HL-60 (cell line): ENCODE results near the gene TBC1D9.

Source experiments
- DNase-seq, 2 experiments: peaks; one replicate each; pipeline ENCODE4 v3.0.0-alpha.2; 2010 to 2020; ENCODE audit warnings: low read depth in 1 of 2, low spot score in 1 of 2
- H3K27ac ChIP-seq: fragments of 250-450 bp; sonication (Bioruptor Pico); replicated peaks from 2 replicates; pipeline ENCODE4 v1.5.1; 2020; ENCODE audit warnings: mild to moderate bottlenecking, moderate library complexity
- H3K27me3 ChIP-seq: fragments of 250-450 bp; sonication (Bioruptor Pico); 2 replicates; pipeline ENCODE4 v1.5.1; 2021; ENCODE audit warnings: mild to moderate bottlenecking, moderate library complexity; ENCODE audit not compliant: insufficient read depth, poor library complexity, severe bottlenecking
- H3K4me3 ChIP-seq: replicated peaks from 2 replicates; pipeline ENCODE4 v1.5.1; 2011; ENCODE audit warnings: mild to moderate bottlenecking, control low read depth, low read length; ENCODE audit not compliant: insufficient read depth
- CTCF ChIP-seq: IDR thresholded peaks from one replicate; pipeline ENCODE4 v1.5.1; 2011; ENCODE audit warnings: low read length, control low read depth, inconsistent platforms; ENCODE audit not compliant: insufficient read depth
- GABPA ChIP-seq: IDR thresholded peaks from 2 replicates; pipeline ENCODE4 v1.6.1; 2012; ENCODE audit warnings: low read depth
- POLR2AphosphoS5 ChIP-seq: IDR thresholded peaks from 2 replicates; pipeline ENCODE4 v1.6.1; 2012; ENCODE audit warnings: low read depth
- REST ChIP-seq: IDR thresholded peaks from 2 replicates; pipeline ENCODE4 v1.6.1; 2012; ENCODE audit warnings: low read depth; ENCODE audit not compliant: insufficient replicate concordance
- SPI1 ChIP-seq: IDR thresholded peaks from 2 replicates; pipeline ENCODE4 v1.6.1; 2012; ENCODE audit warnings: low read depth, mild to moderate bottlenecking, borderline replicate concordance

Gene TBC1D9

GRCh38 chr4:140717313-140717712, 38.9 kb downstream of the TBC1D9 start:
- no peak overlapping the region for H3K4me3 ChIP-seq
- H3K27ac ChIP-seq, result no peak overlapping the region
- no peaks in the 10 kb centered on the region for H3K27me3 ChIP-seq
- TF ChIP-seq SPI1 (no peak), REST (no peak), CTCF (no peak), POLR2AphosphoS5 (no peak), GABPA (no peak)
- DNase-seq, result no peak

GRCh38 chr4:140715119-140715518, 41.1 kb downstream of the TBC1D9 start:
- H3K4me3 ChIP-seq, result no peak overlapping the region
- no peak for DNase-seq
- TF ChIP-seq POLR2AphosphoS5, result no peak
- TF ChIP-seq CTCF, result no peak
- TF ChIP-seq REST, result no peak
- no peak for TF ChIP-seq SPI1
- no peak for TF ChIP-seq GABPA

GRCh38 chr4:140711910-140712309, 44.3 kb downstream of the TBC1D9 start:
- TF ChIP-seq GABPA, result no peak
- no peak for TF ChIP-seq SPI1
- TF ChIP-seq CTCF, result no peak
- TF ChIP-seq REST, result no peak
- no peak for TF ChIP-seq POLR2AphosphoS5
- Histone ChIP-seq H3K27me3 (no peaks in the 10 kb centered on the region), H3K4me3 (no peak overlapping the region), H3K27ac (no peak overlapping the region)
- DNase-seq, result no peak

More at GRCh38 chr4:140715119-140715518, 41.1 kb downstream of the TBC1D9 start:
- no peak overlapping the region for H3K27ac ChIP-seq
- H3K27me3 ChIP-seq, result no peaks in the 10 kb centered on the region
